RWPE1 (cell line): Measurements from ENCODE around the gene CCND1.

Source experiments
- CTCF ChIA-PET: fragments of 350-600 bp; sonication (Branson Sonifier 250); formaldehyde crosslinking; extraction: SDS; loops from one replicate; lab custom pipeline; 2021; lab: Yijun Ruan, JAX
- POLR2A ChIA-PET: fragments of 400-600 bp; formaldehyde crosslinking; extraction: SDS; loops from one replicate; lab custom pipeline; 2020; ENCODE audit warnings: antibody characterized with exemption; ENCODE audit not compliant: low non-redundant PET; lab: Yijun Ruan, JAX
- DNase-seq: peaks from one replicate; pipeline ENCODE4 v3.0.0; 2012; ENCODE audit warnings: low spot score
- H3K27ac ChIP-seq: fragments of 450-650 bp; 2 replicates; pipeline ENCODE4 v1.5.1; 2017
- TF ChIP-seq, protein P1 (sequence below): fragments of 450-650 bp; conservative IDR thresholded peaks from 2 replicates; pipeline ENCODE4 v1.5.1; 2017; ENCODE audit warnings: low read depth, mild to moderate bottlenecking

Gene CCND1

DNA sequence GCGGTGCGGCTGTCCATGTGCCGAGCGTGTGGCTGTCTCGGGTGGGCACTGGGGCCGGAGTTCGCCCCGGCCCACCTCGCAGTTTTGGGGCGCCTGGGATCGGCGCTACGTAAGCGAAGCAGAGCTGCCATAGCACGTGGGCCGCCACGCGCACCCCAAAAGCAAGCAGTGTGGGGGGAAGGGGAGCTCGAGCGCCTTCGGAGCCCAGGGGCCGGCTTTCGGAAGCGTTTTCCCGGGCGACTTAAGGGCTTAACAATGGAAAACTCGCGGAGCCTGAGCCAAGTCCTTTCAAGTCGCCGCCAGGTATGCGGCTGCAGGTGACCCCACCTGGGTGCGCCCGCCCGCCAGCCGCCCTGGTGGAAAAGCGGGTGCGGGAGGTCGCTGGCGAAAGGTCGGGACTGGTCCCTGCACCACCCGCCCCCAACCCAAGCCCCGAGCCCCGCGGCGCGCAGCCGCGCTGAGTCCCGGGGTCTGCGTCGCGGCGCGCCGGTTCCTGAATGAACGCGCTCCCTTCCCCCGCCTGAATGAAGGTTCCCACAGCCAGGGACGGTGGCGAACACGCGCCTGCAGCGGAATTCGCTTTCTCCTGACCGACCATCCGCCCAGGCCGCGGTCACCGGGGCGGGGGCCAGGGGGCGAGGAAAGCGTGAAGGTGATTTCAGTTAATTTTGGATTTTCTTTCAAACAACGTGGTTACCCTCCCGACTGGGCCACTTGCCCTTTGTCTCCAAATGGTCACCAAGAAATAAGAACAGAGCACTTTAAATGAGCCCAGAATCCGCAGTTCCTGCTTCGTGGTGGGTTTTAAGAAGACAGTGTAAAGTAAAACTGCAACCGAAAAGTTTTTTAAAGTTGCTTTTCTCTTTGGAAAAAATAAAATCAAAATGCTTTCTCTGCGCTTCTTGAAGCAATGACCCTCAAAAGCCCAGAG, 2.8 kb upstream of the CCND1 start:
- TF ChIP-seq, protein P1, sequence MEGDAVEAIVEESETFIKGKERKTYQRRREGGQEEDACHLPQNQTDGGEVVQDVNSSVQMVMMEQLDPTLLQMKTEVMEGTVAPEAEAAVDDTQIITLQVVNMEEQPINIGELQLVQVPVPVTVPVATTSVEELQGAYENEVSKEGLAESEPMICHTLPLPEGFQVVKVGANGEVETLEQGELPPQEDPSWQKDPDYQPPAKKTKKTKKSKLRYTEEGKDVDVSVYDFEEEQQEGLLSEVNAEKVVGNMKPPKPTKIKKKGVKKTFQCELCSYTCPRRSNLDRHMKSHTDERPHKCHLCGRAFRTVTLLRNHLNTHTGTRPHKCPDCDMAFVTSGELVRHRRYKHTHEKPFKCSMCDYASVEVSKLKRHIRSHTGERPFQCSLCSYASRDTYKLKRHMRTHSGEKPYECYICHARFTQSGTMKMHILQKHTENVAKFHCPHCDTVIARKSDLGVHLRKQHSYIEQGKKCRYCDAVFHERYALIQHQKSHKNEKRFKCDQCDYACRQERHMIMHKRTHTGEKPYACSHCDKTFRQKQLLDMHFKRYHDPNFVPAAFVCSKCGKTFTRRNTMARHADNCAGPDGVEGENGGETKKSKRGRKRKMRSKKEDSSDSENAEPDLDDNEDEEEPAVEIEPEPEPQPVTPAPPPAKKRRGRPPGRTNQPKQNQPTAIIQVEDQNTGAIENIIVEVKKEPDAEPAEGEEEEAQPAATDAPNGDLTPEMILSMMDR = no peak
- DNase-seq = no peak
- H3K27ac ChIP-seq = peak overlapping the region; percentile 87
- POLR2A ChIA-PET = interaction anchor here (1.1 to 1.2 kb wide), 2 partner anchors 340 to 345 kb away, joined by 4 read pairs; partner anchors contain the start of gene MYEOV
- CTCF ChIA-PET = interaction anchor here (1.2 to 1.5 kb wide), 2 partner anchors 507 to 537 kb away, joined by 3 to 4 read pairs; no protein-coding TSS in a partner anchor

DNA sequence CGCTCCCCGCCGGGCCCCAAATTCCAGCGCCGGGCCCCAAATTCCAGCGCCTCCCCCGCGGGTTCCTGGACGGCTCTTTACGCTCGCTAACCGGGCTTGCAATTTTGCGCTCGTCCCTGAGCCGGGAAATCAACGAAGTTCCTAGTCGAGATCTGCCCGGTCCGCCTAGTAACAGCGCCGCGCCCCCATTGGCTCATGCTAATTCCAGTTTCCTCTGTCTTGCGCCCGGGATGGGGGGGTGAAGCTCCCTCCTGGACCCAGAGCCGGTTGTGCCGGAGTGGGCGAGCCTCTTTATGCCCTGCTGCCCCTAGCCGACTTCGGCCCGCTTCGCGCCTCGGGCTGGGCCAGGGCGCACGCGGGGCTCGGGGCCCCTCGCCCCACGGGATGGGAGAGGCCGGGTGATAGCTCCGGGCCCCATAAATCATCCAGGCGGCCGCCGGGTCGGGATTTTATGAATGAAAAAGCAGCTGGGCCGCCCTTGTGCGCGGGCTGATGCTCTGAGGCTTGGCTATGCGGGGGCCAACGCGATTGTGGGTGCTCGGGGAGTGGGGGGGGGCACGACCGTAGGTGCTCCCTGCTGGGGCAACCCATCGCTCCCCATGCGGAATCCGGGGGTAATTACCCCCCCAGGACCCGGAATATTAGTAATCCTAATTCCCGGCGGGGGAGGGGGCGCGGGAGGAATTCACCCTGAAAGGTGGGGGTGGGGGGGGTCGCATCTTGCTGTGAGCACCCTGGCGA, 1.8 kb upstream of the CCND1 start:
- ChIA-PET CTCF (interaction anchor here (0.6 to 1.5 kb wide), 4 partner anchors 508 to 539 kb away, joined by 3 to 5 read pairs (median 4); no protein-coding TSS in a partner anchor), POLR2A (interaction anchor here (0.6 to 1.2 kb wide), 5 partner anchors 35 to 530 kb away, joined by 3 to 9 read pairs (median 4); partner anchors contain the start of gene MYEOV)
- H3K27ac ChIP-seq = peak overlapping the region; percentile 87
- TF ChIP-seq, protein P1 = no peak
- DNase-seq = peak; percentile 93

DNA sequence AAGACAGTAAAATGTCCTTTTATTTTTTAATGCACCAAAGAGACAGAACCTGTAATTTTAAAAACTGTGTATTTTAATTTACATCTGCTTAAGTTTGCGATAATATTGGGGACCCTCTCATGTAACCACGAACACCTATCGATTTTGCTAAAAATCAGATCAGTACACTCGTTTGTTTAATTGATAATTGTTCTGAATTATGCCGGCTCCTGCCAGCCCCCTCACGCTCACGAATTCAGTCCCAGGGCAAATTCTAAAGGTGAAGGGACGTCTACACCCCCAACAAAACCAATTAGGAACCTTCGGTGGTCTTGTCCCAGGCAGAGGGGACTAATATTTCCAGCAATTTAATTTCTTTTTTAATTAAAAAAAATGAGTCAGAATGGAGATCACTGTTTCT, 1.1 kb upstream of the CCND1 start:
- no peak for DNase-seq
- TF ChIP-seq, protein P1 = no peak
- ChIA-PET POLR2A (interaction anchor here (0.6 to 1.2 kb wide), 4 partner anchors 36 to 531 kb away, joined by 3 to 9 read pairs (median 4); partner anchors contain the start of gene MYEOV), CTCF (interaction anchor here (1.1 to 1.5 kb wide), 3 partner anchors 509 to 540 kb away, joined by 3 to 4 read pairs (median 3); no protein-coding TSS in a partner anchor)
- peak overlapping the region; percentile 87 for H3K27ac ChIP-seq

DNA sequence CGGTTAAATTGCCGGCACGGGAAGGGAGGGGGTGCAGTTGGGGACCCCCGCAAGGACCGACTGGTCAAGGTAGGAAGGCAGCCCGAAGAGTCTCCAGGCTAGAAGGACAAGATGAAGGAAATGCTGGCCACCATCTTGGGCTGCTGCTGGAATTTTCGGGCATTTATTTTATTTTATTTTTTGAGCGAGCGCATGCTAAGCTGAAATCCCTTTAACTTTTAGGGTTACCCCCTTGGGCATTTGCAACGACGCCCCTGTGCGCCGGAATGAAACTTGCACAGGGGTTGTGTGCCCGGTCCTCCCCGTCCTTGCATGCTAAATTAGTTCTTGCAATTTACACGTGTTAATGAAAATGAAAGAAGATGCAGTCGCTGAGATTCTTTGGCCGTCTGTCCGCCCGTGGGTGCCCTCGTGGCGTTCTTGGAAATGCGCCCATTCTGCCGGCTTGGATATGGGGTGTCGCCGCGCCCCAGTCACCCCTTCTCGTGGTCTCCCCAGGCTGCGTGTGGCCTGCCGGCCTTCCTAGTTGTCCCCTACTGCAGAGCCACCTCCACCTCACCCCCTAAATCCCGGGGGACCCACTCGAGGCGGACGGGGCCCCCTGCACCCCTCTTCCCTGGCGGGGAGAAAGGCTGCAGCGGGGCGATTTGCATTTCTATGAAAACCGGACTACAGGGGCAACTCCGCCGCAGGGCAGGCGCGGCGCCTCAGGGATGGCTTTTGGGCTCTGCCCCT, 529 bp upstream of the CCND1 start:
- TF ChIP-seq, protein P1 = no peak
- no peak for DNase-seq
- ChIA-PET CTCF (interaction anchor here (0.6 to 1.1 kb wide), 2 partner anchors 358 to 540 kb away, joined by 3 read pairs; no protein-coding TSS in a partner anchor), POLR2A (no interaction called here)
- H3K27ac ChIP-seq = peak overlapping the region; percentile 87

DNA sequence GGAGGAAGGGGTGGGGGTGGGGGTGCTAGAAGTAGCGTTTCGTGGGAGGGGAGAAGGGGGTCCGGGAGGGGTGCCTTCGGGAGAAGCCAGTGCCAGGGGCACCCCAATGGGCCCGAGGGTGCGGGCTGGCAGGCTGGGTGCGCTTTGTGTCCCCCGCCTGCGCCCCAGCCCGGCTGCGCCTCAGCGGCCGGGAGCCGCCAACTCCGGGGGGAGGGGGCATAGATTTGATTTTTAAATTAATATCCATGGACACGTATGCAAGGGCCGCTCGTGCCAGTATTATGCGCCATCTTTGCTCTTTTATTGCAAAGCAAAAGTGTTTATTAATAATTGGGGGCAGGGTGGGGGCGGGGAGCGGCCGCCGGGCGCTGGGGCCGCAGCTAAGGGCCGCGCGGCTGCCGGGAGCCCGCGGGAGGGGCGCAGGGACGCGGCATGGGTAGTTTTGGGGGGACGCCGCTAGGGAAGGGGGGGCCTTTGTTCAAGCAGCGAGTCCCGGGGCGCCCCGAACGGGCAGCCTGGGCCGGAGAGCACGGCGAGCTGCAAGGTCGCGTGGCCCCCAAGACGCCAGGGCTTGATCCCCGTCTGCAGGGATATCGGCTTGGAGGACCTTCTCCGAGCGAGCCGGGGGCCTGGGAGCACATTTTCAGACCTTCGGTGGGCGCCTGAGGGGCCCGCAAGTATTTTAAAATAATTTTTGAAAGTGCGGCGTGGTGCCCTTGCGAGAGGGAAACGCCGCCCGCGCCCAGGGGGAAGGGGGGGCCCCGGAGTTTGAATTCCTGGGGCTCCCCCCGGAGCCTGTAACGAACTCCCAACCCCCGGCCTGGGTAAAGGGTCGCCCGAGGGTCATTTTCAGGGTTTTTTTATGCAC, 959 bp downstream of the CCND1 start:
- ChIA-PET POLR2A (no interaction called here), CTCF (interaction anchor here (0.7 kb wide), 1 partner anchor 162 kb away, joined by 3 read pairs; a partner anchor contains a TSS)
- peak overlapping the region; percentile 87 for H3K27ac ChIP-seq
- TF ChIP-seq, protein P1 = no peak
- no peak for DNase-seq
